Stimulated activated CD4-positive, alpha-beta T cell treated with anti-CD3 and anti-CD28 coated beads, Interleukin-12 subunit alpha, Interleukin-12 subunit beta, amount 100 ng/mL, for 48 hours (primary cell): ENCODE data around the gene SND1.
"Not testable (repeated sequence)": the region's sequence is repeated elsewhere in the genome, so short reads cannot be mapped to it uniquely, and the experiment has no call there.

Experiments used
- DNase-seq, 3 donors: peaks; one replicate each; pipeline ENCODE4 v3.0.0-alpha.2; 2020; ENCODE audit warnings: low read depth in 2 of 3, low spot score in 1 of 3

SND1 gene

GRCh38 chr7:128105228-128106022 lies 453.4 kb downstream of the SND1 start:
- no peak for DNase-seq

DNA sequence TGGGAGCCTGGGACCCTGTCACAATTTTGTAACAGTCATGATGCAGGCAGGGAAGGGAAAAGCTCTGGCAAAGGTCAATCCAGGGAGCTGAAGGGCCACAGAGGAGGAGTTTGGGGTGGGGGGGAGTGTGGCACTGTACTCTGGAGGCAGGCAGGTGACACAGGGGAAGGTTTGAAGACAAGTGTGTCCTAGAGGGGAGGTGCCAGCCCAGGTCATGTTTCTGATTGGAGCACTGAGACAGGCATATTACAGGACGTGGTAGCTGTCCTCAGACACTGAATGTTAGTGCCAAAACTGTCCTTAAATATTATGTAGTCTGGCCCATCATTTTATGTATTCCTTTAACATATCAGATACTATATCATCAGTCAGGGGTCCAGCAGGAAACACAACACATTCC lies 454.8 kb downstream of the SND1 start:
- no peak for DNase-seq

- DNase-seq = not testable (repeated sequence)
These were observed 455.5 kb downstream of the SND1 start for GRCh38 chr7:128107516-128107915.

DNA sequence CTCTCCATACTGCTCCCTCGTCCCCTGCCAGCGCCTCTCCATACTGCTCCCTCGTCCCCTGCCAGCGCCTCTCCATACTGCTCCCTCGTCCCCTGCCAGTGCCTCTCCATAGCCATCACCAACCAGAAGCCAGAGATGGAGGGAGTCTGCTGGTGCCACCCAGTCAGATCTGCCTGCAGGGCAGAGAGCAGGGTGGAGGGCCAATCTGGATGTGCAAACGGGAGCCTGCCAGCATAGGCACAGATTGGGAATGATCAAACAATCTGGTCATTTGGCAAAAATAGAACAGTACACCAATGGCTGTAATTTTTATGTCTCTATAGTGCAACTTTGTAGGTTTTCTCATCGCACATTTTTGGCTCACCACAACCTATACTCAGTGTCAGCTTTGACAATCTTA lies 456.1 kb downstream of the SND1 start:
- no peak for DNase-seq

DNA sequence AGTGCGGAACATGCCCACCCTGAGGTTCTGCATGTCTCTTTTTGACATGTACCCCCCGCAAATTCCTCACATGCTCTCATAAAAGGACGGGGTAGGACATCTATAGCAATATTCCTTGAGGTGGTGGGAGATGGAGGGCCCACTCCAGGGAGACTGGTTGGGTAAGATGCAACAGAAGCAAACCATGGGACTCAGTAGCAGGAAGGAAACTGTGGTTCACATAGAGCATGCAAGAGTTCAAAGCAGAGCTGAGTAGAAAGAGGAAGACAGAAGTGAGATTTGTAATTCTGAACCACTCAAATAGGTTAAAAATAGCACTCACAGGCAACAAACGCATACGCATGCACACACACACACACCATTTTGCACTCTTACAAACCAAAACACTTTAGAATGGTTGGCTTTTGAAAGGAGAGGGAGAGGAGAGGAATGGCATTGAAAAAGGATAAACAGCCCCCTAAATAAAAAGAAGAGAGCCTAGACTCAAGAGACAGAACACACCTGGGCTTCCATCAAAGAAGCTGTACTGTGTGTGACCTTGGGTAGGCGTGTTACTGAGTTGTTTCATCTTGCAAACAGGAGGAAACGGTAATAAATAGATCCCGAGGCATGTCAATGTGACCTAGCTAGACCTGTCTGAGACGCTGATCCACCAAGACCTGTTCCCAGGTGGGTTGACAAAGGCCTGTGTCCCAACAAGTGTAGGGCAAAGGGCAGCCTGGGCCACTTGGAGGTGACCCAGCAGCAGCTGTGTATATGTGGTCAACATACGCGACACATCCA lies 456.8 kb downstream of the SND1 start:
- no peak for DNase-seq

DNA sequence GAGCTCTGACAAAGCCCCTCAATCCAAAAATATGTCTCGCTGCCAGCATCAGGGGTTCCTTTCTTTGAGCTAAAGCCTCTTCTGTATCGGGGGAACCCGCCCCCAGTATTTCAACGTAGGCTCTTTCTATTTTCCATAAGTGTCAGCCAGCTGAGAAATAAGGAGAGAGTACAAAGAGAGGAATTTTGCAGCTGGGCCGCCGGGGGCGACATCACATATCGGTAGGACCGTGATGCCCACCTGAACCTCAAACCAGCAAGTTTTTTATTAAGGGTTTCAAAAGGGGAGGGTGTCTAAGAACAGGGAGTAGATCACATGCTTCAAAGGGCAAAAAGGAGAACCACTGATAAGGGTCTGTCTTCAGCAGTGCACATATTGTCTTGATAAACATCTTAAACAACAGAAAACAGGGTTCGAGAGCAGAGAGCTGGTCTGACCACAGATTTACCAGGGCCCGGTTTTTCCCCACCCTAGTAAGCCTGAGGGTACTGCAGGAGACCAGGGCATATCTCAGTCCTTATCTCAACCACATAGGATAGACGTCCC lies 457.5 kb downstream of the SND1 start:
- DNase-seq = not testable (repeated sequence)

DNA sequence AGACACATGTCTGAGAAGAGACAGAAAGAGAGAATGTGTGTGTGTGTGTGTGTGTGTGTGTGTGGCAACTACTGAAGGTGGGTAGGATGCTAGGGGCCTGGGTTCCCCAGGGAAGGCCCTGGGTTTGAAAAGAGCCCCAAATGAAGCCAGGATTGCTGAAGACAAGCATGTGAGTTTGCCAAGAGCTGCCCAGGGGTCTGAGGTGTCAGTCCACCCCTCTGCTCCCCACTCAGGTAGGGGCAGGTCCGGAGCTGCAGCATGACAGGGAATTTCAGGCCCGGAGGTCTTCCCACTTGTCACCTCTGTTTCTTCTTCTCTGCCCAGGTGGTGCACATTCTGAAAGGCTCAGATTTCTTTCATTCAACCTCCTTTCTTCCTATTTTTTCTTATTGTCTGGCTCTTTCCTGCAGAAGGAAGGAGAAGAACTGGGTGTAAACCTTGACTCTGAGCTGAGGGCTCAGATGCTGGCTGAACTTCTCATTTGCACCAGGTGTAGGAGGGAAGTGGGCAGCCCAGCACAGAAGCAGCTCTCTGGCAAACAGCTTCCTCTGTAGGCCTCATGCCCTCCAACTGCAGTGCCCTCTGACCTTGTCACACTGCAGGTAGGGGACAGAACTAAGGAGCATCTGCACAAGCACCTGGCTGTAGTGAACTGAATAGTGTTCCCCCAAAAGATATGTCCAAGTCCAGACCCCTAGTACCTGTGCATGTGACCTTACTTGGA lies 458.8 kb downstream of the SND1 start:
- DNase-seq = no peak

DNA sequence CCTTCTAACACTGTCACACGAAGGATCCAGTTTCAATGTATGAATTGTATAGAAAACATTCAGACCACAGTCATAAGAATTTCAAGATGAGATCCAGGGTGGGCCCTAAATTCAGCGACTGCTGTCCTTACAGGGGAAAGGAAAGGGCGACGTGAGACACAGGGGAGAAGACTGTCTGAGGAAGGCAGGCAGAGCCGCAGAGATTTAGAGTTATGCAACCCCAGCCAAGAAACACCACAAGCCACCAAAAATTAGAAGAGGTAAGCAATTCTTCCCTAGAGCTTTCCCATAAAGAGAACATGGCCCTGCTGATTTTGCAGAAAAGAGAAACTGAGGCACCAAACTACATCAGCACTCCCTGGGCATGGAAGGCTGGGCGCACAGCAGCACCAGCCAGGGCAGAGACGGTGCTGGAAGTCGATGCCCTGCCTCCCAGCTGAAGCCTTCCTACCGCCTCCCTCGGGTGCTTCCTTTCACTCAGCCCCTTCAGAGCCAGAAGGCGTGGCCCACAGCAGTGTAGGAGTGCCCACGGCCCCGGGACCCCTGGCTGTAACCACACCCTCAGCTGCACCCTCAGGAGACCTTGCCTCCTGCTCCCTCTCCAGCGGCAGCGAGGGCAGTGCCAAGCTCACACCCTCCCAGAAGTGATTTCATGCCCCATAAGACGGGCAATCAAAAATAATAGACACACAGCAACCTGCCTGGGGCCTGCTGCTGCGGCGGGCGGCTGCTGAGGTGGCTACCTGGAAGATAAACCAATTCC lies 460.2 kb downstream of the SND1 start:
- no peak for DNase-seq

DNA sequence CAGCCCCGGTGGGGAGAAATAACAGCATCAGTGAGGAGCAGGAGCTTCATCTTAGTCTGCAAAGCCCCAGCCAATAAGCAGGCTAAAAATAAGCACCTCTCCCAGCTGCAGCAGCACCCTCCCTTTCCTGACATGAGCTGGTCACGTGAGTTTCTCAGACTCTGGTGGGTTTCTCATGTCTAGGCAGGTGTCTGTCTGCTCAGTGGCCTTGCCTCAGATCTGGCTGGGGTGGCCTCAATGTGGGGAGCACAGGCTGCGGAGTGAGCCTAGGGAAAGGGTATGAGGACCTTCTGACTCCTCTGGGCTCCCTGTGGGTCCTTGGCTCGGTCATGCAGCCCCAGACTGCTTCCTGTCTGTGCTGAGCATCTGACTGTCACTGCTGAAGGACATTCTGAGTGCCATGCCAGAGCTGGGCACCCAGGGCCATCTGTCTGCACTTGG lies 460.8 kb downstream of the SND1 start:
- no peak for DNase-seq

- DNase-seq = no peak
These were observed 461.8 kb downstream of the SND1 start for GRCh38 chr7:128113839-128114238.

DNA sequence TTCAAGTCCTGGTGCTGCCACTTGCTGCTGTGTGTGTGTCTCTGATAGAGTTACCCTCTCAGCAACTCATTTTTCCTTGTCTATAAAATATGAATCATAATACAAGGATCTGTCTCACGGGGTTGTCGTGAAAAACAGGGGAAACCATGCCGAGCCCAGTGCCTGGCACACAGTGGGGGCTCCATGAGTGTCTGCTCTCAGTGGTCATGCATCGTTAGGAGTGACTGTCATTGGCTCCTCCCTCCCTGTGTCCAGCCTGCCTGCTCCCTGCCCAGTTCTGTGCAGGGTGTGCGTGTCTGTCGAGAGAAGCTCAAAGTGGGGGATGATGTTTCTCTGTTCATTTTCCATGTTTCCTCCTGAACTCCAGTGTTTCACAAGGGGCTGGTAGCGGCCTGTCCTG lies 462.8 kb downstream of the SND1 start:
- DNase-seq = no peak

GRCh38 chr7:128115336-128115820 lies 463.4 kb downstream of the SND1 start:
- no peak for DNase-seq

DNA sequence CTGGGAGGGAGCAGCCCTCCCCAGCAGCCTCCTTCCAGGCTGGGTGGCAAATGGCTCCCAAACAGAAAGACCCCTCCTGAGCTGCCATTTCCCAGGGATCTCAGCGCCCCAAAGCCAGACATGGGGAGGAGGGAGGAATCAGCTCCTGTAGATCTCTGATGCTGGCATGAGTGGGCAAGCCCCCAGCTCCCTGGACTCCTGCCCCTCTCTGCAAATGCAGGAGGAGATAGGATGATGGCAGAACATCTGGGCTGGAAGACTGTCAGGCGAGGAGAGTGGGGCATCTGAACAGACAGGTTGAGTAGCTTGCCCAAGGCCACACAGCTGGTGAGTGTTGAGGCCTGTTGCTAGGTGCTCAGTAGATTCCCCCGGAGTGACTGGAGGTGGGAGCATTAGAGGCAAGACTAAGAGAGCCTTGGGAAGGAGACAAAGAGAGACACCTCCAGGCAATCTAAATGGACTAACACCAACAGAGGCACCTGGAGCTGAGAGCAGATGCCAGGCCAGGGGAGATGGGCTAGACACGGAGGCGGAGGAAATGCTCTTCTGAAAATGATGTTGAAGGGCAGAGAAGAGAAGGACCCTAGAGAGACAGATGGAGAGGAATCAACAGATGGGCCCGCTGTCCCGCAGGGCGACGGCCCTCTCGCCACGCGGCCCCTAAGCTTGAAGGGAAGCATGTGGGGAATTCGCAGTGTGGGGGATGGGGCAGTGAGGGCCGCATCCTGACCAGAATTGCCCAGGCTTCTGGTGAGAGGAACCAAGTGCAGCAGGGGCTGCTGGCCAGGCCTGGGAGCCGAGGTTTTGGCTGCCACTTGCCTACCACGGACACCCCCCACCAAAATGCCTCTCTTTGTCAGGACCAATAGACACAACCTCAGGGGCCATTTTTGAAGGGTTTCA lies 464.1 kb downstream of the SND1 start:
- no peak for DNase-seq

DNA sequence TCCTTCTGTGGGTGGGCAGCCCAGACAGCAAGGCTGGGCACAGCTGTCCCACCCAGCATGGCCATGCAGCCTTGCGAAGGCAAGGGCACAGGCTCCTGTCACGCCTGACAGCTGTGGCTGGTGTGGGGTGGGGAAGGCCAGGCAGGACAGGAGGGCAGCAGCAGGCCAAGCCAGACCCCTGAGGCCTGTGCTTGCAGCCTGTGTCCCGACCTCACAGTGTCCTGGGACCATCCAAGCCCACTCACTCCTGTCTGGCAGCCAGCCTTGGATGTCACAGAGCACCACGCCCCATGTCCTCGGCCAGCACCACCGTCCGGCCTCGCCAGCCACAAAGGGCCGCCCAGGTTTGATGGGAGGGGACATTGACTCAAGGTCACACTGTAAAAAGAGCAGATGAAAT lies 464.7 kb downstream of the SND1 start:
- DNase-seq = no peak

- no peak for DNase-seq
These were observed 465.7 kb downstream of the SND1 start for GRCh38 chr7:128117691-128118090.

GRCh38 chr7:128119036-128119435 lies 467.0 kb downstream of the SND1 start:
- DNase-seq = no peak

- no peak for DNase-seq
These were observed 468.1 kb downstream of the SND1 start for GRCh38 chr7:128120116-128120515.

GRCh38 chr7:128120976-128121490 lies 469.0 kb downstream of the SND1 start:
- DNase-seq = no peak
